ENCODE measurements around the gene SNX30.

SNX30 gene

GRCh38 chr9:112757282-112757883 is 6.8 kb downstream of the SNX30 start:
- no peak overlapping the region for H3K4me3 ChIP-seq (replicated peaks in 1 of 2; ENCODE audit: low read depth in 2 of 2, low read length in 2 of 2)
- peak in 1 of 2 donors; percentile 74 for DNase-seq (ENCODE audit: low read depth in 2 of 2)
- no peak for TF ChIP-seq CTCF (IDR thresholded peaks at IDR 0.05; ENCODE audit: low read depth, low read length)

- no peak for DNase-seq (ENCODE audit: low read depth in 2 of 2)
- no peak overlapping the region for H3K4me3 ChIP-seq (replicated peaks in 1 of 2; ENCODE audit: low read depth in 2 of 2, low read length in 2 of 2)
- TF ChIP-seq CTCF (IDR thresholded peaks at IDR 0.05; ENCODE audit: low read depth, low read length) = no peak
These were observed 7.4 kb downstream of the SNX30 start for GRCh38 chr9:112757940-112758339.

- no peak overlapping the region for H3K4me3 ChIP-seq (replicated peaks in 1 of 2; ENCODE audit: low read depth in 2 of 2, low read length in 2 of 2)
- DNase-seq (ENCODE audit: low read depth in 2 of 2) = no peak
- no peak for TF ChIP-seq CTCF (IDR thresholded peaks at IDR 0.05; ENCODE audit: low read depth, low read length)
These were observed 10.3 kb downstream of the SNX30 start for GRCh38 chr9:112760821-112761220.

GRCh38 chr9:112761912-112762655 is 11.5 kb downstream of the SNX30 start:
- no peak for DNase-seq (ENCODE audit: low read depth in 2 of 2)
- no peak for TF ChIP-seq CTCF (IDR thresholded peaks at IDR 0.05; ENCODE audit: low read depth, low read length)
- H3K4me3 ChIP-seq (replicated peaks in 1 of 2; ENCODE audit: low read depth in 2 of 2, low read length in 2 of 2) = no peak overlapping the region

GRCh38 chr9:112762726-112763518 is 12.4 kb downstream of the SNX30 start:
- H3K4me3 ChIP-seq (replicated peaks in 1 of 2; ENCODE audit: low read depth in 2 of 2, low read length in 2 of 2) = no peak overlapping the region
- TF ChIP-seq CTCF (IDR thresholded peaks at IDR 0.05; ENCODE audit: low read depth, low read length) = no peak
- no peak for DNase-seq (ENCODE audit: low read depth in 2 of 2)

- H3K4me3 ChIP-seq (replicated peaks in 1 of 2; ENCODE audit: low read depth in 2 of 2, low read length in 2 of 2) = no peak overlapping the region
- peak; percentile 69 to 71 for DNase-seq (ENCODE audit: low read depth in 2 of 2)
- TF ChIP-seq CTCF (IDR thresholded peaks at IDR 0.05; ENCODE audit: low read depth, low read length) = no peak
These were observed 13.8 kb downstream of the SNX30 start for GRCh38 chr9:112764344-112764743.
